Gastroesophageal sphincter (tissue), 4 donors: ENCODE measurements around the gene PCDHA10. TPM values are rescaled to one million over a fixed set of nuclear protein-coding genes. Genes with fewer than 3 reads are reported as not detected.
A peak's percentile ranks its signal among the peaks of the same experiment; 100 is the strongest.

Source experiments
- ATAC-seq: fragments of 150-250 bp; one replicate; pipeline ENCODE4 v1.9.1; 2016; ENCODE audit warnings: mild to moderate bottlenecking, moderate library complexity
- H3K27ac ChIP-seq, 4 donors: fragments of 200-600 bp; sonication (generic) in 3 of 4; 1 replicate in 3 of 4; 2 replicates in 1 of 4; pipeline ENCODE4 v1.5.1; 2016 to 2019
- H3K27me3 ChIP-seq: fragments of 200-600 bp; sonication (generic); one replicate; pipeline ENCODE4 v1.5.1; 2019
- H3K36me3 ChIP-seq, 2 donors: fragments of 200-600 bp; sonication (generic); one replicate each; pipeline ENCODE4 v1.5.1; 2019; ENCODE audit warnings: control low read depth in 1 of 2
- H3K4me1 ChIP-seq, 3 donors: fragments of 200-600 bp; sonication (generic); 1 replicate in 2 of 3; 2 replicates in 1 of 3; pipeline ENCODE4 v1.5.1; 2016 to 2019; ENCODE audit warnings: control low read depth in 2 of 3
- H3K4me3 ChIP-seq, 2 donors: fragments of 200-600 bp; sonication (generic); one replicate each; pipeline ENCODE4 v1.5.1; 2019; ENCODE audit warnings: mild to moderate bottlenecking in 1 of 2, moderate library complexity in 1 of 2
- H3K9me3 ChIP-seq, 3 donors: fragments of 200-600 bp; sonication (generic); one replicate each; pipeline ENCODE4 v1.5.1; 2017 to 2019; ENCODE audit warnings: control low read depth in 2 of 3
- CTCF ChIP-seq, 4 experiments: fragments of 200-600 bp in 2 of 4; fragments of 450-650 bp in 2 of 4; sonication (generic) in 1 of 4; IDR thresholded peaks; one replicate each; pipeline ENCODE4 v1.5.1; 2017 to 2019; ENCODE audit warnings: antibody characterized with exemption in 4 of 4, mild to moderate bottlenecking in 2 of 4, moderate library complexity in 2 of 4
- EP300 ChIP-seq: sonication (generic); formaldehyde crosslinking; IDR thresholded peaks from one replicate; pipeline ENCODE4 v1.6.1; 2017; ENCODE audit warnings: antibody characterized with exemption, mild to moderate bottlenecking
- POLR2A ChIP-seq, 2 donors: fragments of 450-650 bp; IDR thresholded peaks; one replicate each; pipeline ENCODE4 v1.6.1; 2017; ENCODE audit warnings: antibody characterized with exemption in 2 of 2, mild to moderate bottlenecking in 2 of 2, moderate library complexity in 1 of 2
- POLR2AphosphoS5 ChIP-seq: sonication (generic); formaldehyde crosslinking; IDR thresholded peaks from one replicate; pipeline ENCODE4 v1.6.1; 2017; ENCODE audit warnings: antibody characterized with exemption
- WGBS, 2 donors: methylation state at CpG; one replicate each; pipeline ENCODE4 v1.1.5; 2018; ENCODE audit warnings: low coverage in 1 of 2; 5-methylcytosine and 5-hydroxymethylcytosine counted together
- total RNA-seq, 4 donors: library from RNA; depleted of rRNA; stranded (reverse); fragments of >200 nt; gene quantifications; one replicate each; pipeline ENCODE4 v1.1.0, GENCODE V29; 2016

The PCDHA10 gene
- total RNA-seq, 4 donors from 2014 or later, result 0.94 to 2.5 (median 1.4) TPM

DNA sequence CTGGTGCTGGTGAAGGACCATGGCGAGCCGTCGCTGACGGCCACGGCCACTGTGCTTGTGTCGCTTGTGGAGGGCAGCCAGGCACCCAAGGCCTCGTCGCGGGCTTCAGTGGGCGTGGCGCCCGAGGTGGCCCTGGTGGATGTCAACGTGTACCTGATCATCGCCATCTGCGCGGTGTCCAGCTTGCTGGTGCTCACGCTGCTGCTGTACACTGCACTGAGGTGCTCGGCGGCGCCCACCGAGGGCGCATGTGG, 2.2 kb downstream of the PCDHA10 start:
- Histone ChIP-seq H3K9me3 (peaks cover 0 to 71% (median 0%) of the 10 kb centered on the region in 3 donors), H3K27me3 (peaks cover 86% of the 10 kb centered on the region), H3K27ac (no peak overlapping the region), H3K4me1 (no peaks in the 10 kb centered on the region), H3K4me3 (no peak overlapping the region), H3K36me3 (no peaks in the 10 kb centered on the region)
- TF ChIP-seq CTCF (IDR thresholded peaks at IDR 0.05) (no peak), POLR2AphosphoS5 (no peak), EP300 (no peak), POLR2A (IDR thresholded peaks at IDR 0.05) (no peak)
- ATAC-seq, result no peak
- whole genome bisulfite sequencing, 2 donors, result 40% methylated on average over 2 of the region's 22 CpGs; no CpG with 5 or more reads in 1 of the 2 donors

- peaks cover 0 to 59% (median 0%) of the 10 kb centered on the region in 3 donors for H3K9me3 ChIP-seq
- TF ChIP-seq POLR2AphosphoS5, result no peak
- TF ChIP-seq POLR2A (IDR thresholded peaks at IDR 0.05), result no peak
- no peak for TF ChIP-seq CTCF (IDR thresholded peaks at IDR 0.05)
- TF ChIP-seq EP300, result no peak
- no peak overlapping the region for H3K27ac ChIP-seq
- WGBS, 2 donors, result 41% methylated on average over 8 of the region's 76 CpGs; no CpG with 5 or more reads in 1 of the 2 donors
- H3K4me3 ChIP-seq, result no peak overlapping the region
- H3K27me3 ChIP-seq, result peaks cover 57% of the 10 kb centered on the region
- H3K36me3 ChIP-seq, result no peaks in the 10 kb centered on the region
- no peak for ATAC-seq
- no peaks in the 10 kb centered on the region for H3K4me1 ChIP-seq
Observed at GRCh38 chr5:140862441-140863295, 7.0 kb downstream of the PCDHA10 start.

DNA sequence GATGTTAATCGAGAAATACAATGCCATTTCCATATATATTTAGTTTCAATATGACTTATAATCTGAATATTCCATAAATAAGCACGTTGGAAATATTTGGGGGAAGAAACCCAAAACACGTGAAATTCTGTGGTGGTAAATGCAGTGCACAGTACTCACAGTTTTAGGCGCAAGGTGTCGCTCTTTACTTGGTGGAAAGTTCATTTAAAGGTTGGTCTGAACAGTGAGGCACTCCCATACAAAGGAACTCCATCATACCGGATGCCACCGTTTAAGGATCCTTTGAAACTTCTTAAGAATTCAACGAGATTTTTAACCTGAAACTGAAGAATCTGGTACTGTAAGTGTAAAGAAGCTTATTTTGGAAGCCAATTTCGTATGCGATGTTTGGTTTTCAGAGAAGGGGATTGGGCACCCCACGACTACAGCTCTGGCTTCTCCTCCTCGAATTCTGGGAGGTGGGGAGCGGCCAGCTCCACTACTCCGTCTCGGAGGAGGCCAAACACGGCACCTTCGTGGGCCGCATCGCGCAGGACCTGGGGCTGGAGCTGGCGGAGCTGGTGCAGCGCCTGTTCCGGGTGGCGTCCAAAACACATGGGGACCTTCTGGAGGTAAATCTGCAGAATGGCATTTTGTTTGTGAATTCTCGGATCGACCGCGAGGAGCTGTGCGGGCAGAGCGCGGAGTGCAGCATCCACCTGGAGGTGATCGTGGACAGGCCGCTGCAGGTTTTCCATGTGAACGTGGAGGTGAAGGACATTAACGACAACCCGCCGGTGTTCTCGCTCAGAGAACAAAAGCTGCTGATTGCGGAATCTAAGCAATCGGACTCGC, 13.2 kb downstream of the PCDHA10 start, which contains the start of gene PCDHA11:
TSS of gene PCDHA11 (plus strand) at position 237 of the 834 bp plus-strand sequence. CDS start at position 384, 147 bp downstream.
- TF ChIP-seq CTCF (IDR thresholded peaks at IDR 0.05) (peak in 1 of 4 experiments; percentile 42), POLR2A (IDR thresholded peaks at IDR 0.05) (no peak)
- Histone ChIP-seq H3K27me3 (peaks cover 61% of the 10 kb centered on the region), H3K36me3 (no peaks in the 10 kb centered on the region), H3K9me3 (peaks cover 0 to 53% (median 0%) of the 10 kb centered on the region in 3 donors), H3K4me1 (no peaks in the 10 kb centered on the region), H3K27ac (no peak within 1 kb of the TSS), H3K4me3 (peak within 1 kb of the TSS; percentile 12 to 18)
- no peak for ATAC-seq
- WGBS, 2 donors, result 16 to 22% methylated on average over 15 to 18 of the region's 41 CpGs

DNA sequence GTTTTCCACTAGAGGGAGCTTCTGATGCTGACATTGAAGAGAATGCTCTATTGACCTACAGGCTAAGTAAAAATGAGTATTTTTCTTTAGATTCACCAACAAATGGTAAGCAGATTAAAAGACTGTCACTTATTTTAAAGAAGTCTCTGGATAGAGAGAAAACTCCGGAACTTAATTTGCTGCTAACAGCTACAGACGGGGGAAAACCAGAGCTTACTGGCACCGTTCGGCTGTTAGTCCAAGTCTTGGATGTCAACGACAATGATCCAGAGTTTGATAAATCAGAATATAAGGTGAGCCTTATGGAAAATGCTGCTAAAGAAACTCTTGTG, 13.8 kb downstream of the PCDHA10 start:
- 56% methylated on average over 5 of the region's 5 CpGs; no CpG with 5 or more reads in 1 of the 2 donors for WGBS, 2 donors

More for the DNA sequence above, 13.8 kb downstream of the PCDHA10 start:
- no peaks in the 10 kb centered on the region for H3K4me1 ChIP-seq
- no peak overlapping the region for H3K27ac ChIP-seq
- no peak overlapping the region for H3K4me3 ChIP-seq
- TF ChIP-seq EP300 (no peak), POLR2A (IDR thresholded peaks at IDR 0.05) (no peak), CTCF (IDR thresholded peaks at IDR 0.05) (peak in 1 of 4 experiments; percentile 43), POLR2AphosphoS5 (no peak)
- no peaks in the 10 kb centered on the region for H3K36me3 ChIP-seq
- H3K9me3 ChIP-seq, result peaks cover 0 to 48% (median 0%) of the 10 kb centered on the region in 3 donors
- no peak for ATAC-seq
- H3K27me3 ChIP-seq, result peaks cover 63% of the 10 kb centered on the region
